Testis (tissue), 3 donors: Measurements from ENCODE around the gene STAC3. TPM values are rescaled to one million over a fixed set of nuclear protein-coding genes. Genes with fewer than 3 reads are reported as not detected.

Source experiments
- DNase-seq: peaks from one replicate; pipeline ENCODE4 v3.0.0-alpha.2; 2019
- H3K27ac ChIP-seq, 2 donors: fragments of 200-600 bp; sonication (generic); one replicate each; pipeline ENCODE4 v1.5.1; 2019
- H3K27me3 ChIP-seq: fragments of 200-600 bp; sonication (generic); one replicate; pipeline ENCODE4 v1.5.1; 2019
- H3K36me3 ChIP-seq: fragments of 200-600 bp; sonication (generic); one replicate; pipeline ENCODE4 v1.5.1; 2017; ENCODE audit warnings: low read depth; ENCODE audit errors: missing control alignments
- H3K4me1 ChIP-seq: fragments of 200-600 bp; sonication (generic); one replicate; pipeline ENCODE4 v1.5.1; 2019
- H3K4me3 ChIP-seq, 2 donors: fragments of 200-600 bp; sonication (generic); one replicate each; pipeline ENCODE4 v1.5.1; 2017 to 2019
- H3K9me3 ChIP-seq: fragments of 200-600 bp; sonication (generic); one replicate; pipeline ENCODE4 v1.5.1; 2017
- CTCF ChIP-seq, 3 experiments: fragments of 450-650 bp in 2 of 3; fragments of 200-600 bp in 1 of 3; sonication (generic) in 1 of 3; IDR thresholded peaks; one replicate each; pipeline ENCODE4 v1.5.1; 2016 to 2019; ENCODE audit warnings: antibody characterized with exemption in 3 of 3, mild to moderate bottlenecking in 2 of 3, moderate library complexity in 1 of 3
- POLR2A ChIP-seq: fragments of 450-650 bp; IDR thresholded peaks from one replicate; pipeline ENCODE4 v1.6.1; 2017; ENCODE audit warnings: antibody characterized with exemption, mild to moderate bottlenecking, moderate library complexity
- WGBS, 2 donors: methylation state at CpG; one replicate each; pipeline ENCODE4 v1.1.5; 2018; 5-methylcytosine and 5-hydroxymethylcytosine counted together
- intact Hi-C: fragments of 100-400 bp; cut with DNase I; formaldehyde crosslinking; loops from one replicate; pipeline ENCODE4 v1.15.1; 2023; ENCODE audit warnings: low total_unique reads
- polyA plus RNA-seq: library from polyadenylated mRNA; stranded (reverse); fragments of 350-450 nt; fragmentation: Illumina TruSeq; extraction: RNeasy Lipid Tissue Mini Kit (QIAGEN cat#74804); gene quantifications from one replicate; pipeline ENCODE4 v1.2.3, GENCODE V29; 2014; ENCODE audit warnings: low read depth, low replicate concordance; ENCODE audit not compliant: insufficient read depth
- total RNA-seq, 2 donors: library from RNA; depleted of rRNA; stranded (reverse); fragments of >200 nt; gene quantifications; one replicate each; pipeline ENCODE4 v1.2.3, GENCODE V29; 2016

STAC3 gene
- total and polyA plus RNA-seq, 3 donors from 2014 or later, result 5.0 to 23.4 (median 12.0) TPM

GRCh38 chr12:57261428-57261865 is 10.5 kb upstream of the STAC3 start:
- intact Hi-C loops, result no loop called here
- Histone ChIP-seq H3K36me3 (no peaks in the 10 kb centered on the region), H3K4me1 (peaks cover 4% of the 10 kb centered on the region), H3K4me3 (no peak overlapping the region), H3K9me3 (no peaks in the 10 kb centered on the region), H3K27me3 (no peaks in the 10 kb centered on the region), H3K27ac (no peak overlapping the region)
- WGBS, 2 donors, result 40 to 47% methylated on average over 2 of the region's 2 CpGs
- no peak for DNase-seq
- TF ChIP-seq POLR2A (no peak), CTCF (IDR thresholded peaks at IDR 0.05) (no peak)

DNA sequence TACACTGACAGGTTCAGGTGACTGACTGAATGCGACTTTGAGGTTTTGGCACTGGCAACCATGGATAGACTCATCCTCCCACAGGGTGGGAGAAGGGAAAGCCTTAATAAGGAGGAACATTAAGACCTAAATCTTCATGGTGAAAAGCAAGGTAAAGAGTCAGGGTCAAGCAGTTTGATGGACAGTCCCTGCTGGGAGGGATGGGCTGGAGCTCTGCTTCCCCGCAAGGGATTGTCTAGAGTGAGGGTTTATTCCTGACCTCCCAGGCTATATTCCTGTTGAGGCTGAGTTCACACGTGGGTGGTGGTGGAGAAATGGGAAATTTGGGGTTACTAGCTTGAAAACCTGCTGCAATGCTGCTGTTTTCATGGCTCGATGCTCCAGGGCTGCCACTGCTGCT is 9.4 kb upstream of the STAC3 start:
- H3K27me3 ChIP-seq, result no peaks in the 10 kb centered on the region
- no peaks in the 10 kb centered on the region for H3K36me3 ChIP-seq
- H3K9me3 ChIP-seq, result no peaks in the 10 kb centered on the region
- H3K4me3 ChIP-seq, result no peak overlapping the region
- intact Hi-C loops, result no loop called here
- WGBS, 2 donors, result 84 to 94% methylated on average over 4 of the region's 4 CpGs
- no peak for TF ChIP-seq CTCF (IDR thresholded peaks at IDR 0.05)
- TF ChIP-seq POLR2A, result no peak
- no peak overlapping the region for H3K27ac ChIP-seq
- DNase-seq, result no peak
- peaks cover 4% of the 10 kb centered on the region for H3K4me1 ChIP-seq

DNA sequence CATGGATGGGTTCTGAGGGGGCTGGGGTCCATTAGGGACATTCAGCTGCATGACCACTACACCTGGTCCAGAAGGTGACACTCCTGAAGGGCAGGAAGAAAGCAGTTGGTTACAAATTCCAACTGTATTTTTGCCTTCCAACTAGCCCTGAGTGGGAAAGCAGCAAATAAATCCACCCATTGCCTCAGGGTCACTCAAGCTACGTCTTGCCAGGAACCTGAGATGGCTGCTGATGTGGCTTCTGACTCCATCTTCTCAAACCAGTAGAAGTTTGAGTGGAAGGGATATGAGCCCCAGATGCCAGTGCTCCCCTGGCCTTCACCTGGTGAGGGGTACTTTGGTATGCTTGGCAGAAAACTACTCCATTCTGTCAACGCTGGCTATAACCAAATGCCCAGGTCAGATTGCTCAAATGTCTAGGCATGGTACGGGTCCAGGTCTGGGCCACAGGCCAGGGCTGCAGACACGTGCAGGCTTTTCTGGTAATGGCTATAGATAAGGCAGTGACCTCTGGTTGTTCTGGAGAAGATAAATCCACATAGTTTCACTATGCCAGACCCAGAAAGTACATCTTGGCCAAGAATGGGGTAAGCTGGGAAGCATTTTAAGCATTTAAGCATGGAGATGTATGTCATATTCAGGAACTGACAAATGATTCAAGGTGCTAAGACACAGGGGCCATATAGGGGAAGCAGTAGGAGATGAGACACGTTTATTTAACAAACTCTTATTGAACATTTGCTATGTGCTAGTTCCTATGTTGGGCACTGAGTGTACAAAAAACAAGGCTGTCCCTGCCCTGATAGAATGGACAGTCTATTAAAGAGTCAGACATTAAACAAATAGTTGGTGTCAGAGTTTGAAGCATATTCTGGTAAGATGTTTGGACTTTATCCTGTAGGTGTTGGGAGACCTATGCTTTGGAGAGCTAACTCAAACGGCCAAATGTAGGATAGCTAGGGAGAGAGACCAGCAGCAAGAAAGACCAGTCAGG is 8.3 kb upstream of the STAC3 start:
- Histone ChIP-seq H3K4me1 (peaks cover 4% of the 10 kb centered on the region), H3K27me3 (no peaks in the 10 kb centered on the region), H3K4me3 (no peak overlapping the region), H3K36me3 (no peaks in the 10 kb centered on the region), H3K27ac (no peak overlapping the region), H3K9me3 (no peaks in the 10 kb centered on the region)
- WGBS, 2 donors, result 61 to 71% methylated on average over 5 to 6 of the region's 6 CpGs
- no peak for TF ChIP-seq CTCF (IDR thresholded peaks at IDR 0.05)
- TF ChIP-seq POLR2A, result no peak
- DNase-seq, result peak; percentile 53
- intact Hi-C loops, result no loop called here

GRCh38 chr12:57255916-57256315 is 4.9 kb upstream of the STAC3 start:
- 93 to 95% methylated on average over 5 to 6 of the region's 6 CpGs for WGBS, 2 donors
- no peak overlapping the region for H3K4me3 ChIP-seq
- DNase-seq, result peak; percentile 7
- H3K36me3 ChIP-seq, result no peaks in the 10 kb centered on the region
- H3K9me3 ChIP-seq, result no peaks in the 10 kb centered on the region
- H3K4me1 ChIP-seq, result peaks cover 4% of the 10 kb centered on the region
- no peak for TF ChIP-seq POLR2A
- no peak for TF ChIP-seq CTCF (IDR thresholded peaks at IDR 0.05)
- intact Hi-C loops, result no loop called here
- no peak overlapping the region for H3K27ac ChIP-seq
- no peaks in the 10 kb centered on the region for H3K27me3 ChIP-seq
